Thymus (tissue), 11 donors: ENCODE results near the gene PRKN. TPM values are rescaled to one million over a fixed set of nuclear protein-coding genes. Genes with fewer than 3 reads are reported as not detected.
A peak's percentile ranks its signal among the peaks of the same experiment; 100 is the strongest.

Source experiments
- DNase-seq, 9 donors: peaks; one replicate each; pipeline ENCODE4 v3.0.0-alpha.2; 2013; ENCODE audit warnings: low spot score in 9 of 9, low read depth in 6 of 9, missing footprints in 1 of 9
- H3K27ac ChIP-seq, 2 donors: one replicate each; pipeline ENCODE4 v1.5.1; 2013; ENCODE audit warnings: control low read depth in 1 of 2, low read depth in 1 of 2, low read length in 1 of 2, mild to moderate bottlenecking in 1 of 2, moderate library complexity in 1 of 2
- H3K27me3 ChIP-seq, 2 donors: one replicate each; pipeline ENCODE4 v1.5.1; 2013; ENCODE audit warnings: low read length in 1 of 2; ENCODE audit not compliant: control insufficient read depth in 2 of 2, insufficient read depth in 1 of 2
- H3K36me3 ChIP-seq, 2 donors: one replicate each; pipeline ENCODE4 v1.5.1; 2013; ENCODE audit warnings: low read length in 1 of 2, mild to moderate bottlenecking in 1 of 2, moderate library complexity in 1 of 2; ENCODE audit not compliant: control insufficient read depth in 2 of 2, insufficient read depth in 2 of 2
- H3K4me1 ChIP-seq, 2 donors: one replicate each; pipeline ENCODE4 v1.5.1; 2013; ENCODE audit warnings: low read length in 2 of 2; ENCODE audit not compliant: control insufficient read depth in 2 of 2, insufficient read depth in 2 of 2
- H3K4me3 ChIP-seq, 2 donors: one replicate each; pipeline ENCODE4 v1.5.1; 2013; ENCODE audit warnings: low read length in 2 of 2, control low read depth in 1 of 2, mild to moderate bottlenecking in 1 of 2
- H3K9me3 ChIP-seq, 2 donors: one replicate each; pipeline ENCODE4 v1.5.1; 2013; ENCODE audit warnings: low read length in 1 of 2, mild to moderate bottlenecking in 1 of 2; ENCODE audit not compliant: control insufficient read depth in 2 of 2, insufficient read depth in 1 of 2
- WGBS: extraction: QIAGEN DNeasy Blood & Tissue Kit; methylation state at CpG from one replicate; pipeline ENCODE4 v1.1.7; 2013; 5-methylcytosine and 5-hydroxymethylcytosine counted together
- polyA plus RNA-seq: library from polyadenylated mRNA; stranded (reverse); fragments of 200-250 nt; gene quantifications from one replicate; pipeline ENCODE4 v1.2.3, GENCODE V29; 2013
- total RNA-seq: library from RNA; stranded (reverse); fragments of 120-200 nt; gene quantifications from one replicate; pipeline ENCODE4 v1.2.4, GENCODE V29; 2013
- donor health status: healthy.

PRKN gene
- total and polyA plus RNA-seq, 2 donors, result 0.48 to 0.71 TPM

DNA sequence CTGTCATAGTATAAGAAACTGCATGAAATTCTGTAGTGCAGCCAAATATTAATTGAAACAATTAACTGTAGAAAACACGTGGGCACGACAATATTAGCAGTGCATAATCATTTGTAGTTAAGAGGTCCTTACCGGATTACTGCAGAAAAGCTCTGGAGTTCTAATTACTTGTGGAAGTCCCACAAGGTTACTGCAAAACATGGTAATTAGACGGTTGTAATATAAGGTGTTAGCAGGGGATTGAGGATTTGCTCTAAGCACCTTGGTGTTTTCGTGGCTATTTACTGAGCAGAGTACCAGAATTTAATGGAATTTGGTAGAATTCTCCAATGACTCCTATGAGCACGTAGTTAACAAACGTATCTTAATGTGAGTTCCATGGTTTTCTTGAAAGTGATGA lies 980.1 kb downstream of the PRKN start:
- WGBS, result 95% methylated on average over 7 of the region's 7 CpGs
- no peak overlapping the region for H3K27ac ChIP-seq
- H3K4me1 ChIP-seq, result no peaks in the 10 kb centered on the region
- no peaks in the 10 kb centered on the region for H3K27me3 ChIP-seq
- H3K9me3 ChIP-seq, result no peaks in the 10 kb centered on the region
- no peaks in the 10 kb centered on the region for H3K36me3 ChIP-seq
- no peak for DNase-seq
- H3K4me3 ChIP-seq, result no peak overlapping the region

DNA sequence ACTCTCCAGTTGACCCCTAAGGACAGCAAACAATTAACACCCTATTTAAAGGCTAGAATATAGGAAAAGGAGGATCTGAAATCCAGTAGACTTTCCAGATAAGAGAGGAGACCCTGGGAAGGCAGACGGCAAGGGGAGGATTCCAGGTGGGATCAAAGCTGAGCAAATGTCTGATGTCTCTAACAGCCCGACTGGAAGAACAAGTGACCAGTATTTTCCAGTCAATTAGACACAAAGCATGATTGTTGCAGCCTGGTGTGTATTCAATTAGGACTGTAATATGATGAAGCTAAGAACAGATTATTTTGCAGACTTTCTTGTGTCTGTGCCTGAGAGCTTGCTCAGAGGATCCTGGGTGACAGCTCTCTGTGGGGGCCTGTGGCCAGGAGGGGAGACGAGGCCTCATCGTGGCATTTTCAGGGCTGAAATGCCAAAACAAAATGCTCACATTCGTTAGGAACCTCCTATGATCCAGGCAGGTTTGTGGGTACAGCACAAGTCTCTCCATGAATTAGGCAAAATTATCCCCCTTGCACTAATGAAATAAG lies 981.9 kb downstream of the PRKN start:
- no peak for DNase-seq
- WGBS, result 86% methylated on average over 5 of the region's 5 CpGs
- Histone ChIP-seq H3K27ac (no peak overlapping the region), H3K36me3 (no peaks in the 10 kb centered on the region), H3K27me3 (no peaks in the 10 kb centered on the region), H3K4me3 (no peak overlapping the region), H3K4me1 (no peaks in the 10 kb centered on the region), H3K9me3 (no peaks in the 10 kb centered on the region)

DNA sequence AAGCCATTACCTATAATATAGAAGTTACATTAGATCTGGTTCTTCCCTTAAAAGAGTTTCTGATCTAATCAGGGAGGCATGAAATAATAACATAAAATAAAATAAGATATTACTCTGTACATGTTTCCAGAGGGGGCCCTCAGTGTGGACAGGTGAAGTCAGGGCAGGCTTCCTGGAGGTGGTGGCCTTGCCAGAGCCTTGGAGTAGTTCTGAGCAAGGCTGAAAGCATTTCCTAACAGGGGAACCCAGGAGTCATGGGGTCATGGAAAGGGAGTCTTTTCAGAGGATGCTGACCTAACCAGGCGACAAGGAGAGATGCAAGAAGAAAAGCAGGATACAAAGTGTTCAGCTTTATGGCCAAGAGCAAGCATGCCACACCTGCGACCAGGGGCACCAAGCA lies 982.4 kb downstream of the PRKN start:
- H3K36me3 ChIP-seq, result no peaks in the 10 kb centered on the region
- no peak for DNase-seq
- H3K4me3 ChIP-seq, result no peak overlapping the region
- H3K9me3 ChIP-seq, result no peaks in the 10 kb centered on the region
- H3K4me1 ChIP-seq, result no peaks in the 10 kb centered on the region
- 94% methylated on average over 2 of the region's 2 CpGs for WGBS
- H3K27me3 ChIP-seq, result no peaks in the 10 kb centered on the region
- no peak overlapping the region for H3K27ac ChIP-seq

DNA sequence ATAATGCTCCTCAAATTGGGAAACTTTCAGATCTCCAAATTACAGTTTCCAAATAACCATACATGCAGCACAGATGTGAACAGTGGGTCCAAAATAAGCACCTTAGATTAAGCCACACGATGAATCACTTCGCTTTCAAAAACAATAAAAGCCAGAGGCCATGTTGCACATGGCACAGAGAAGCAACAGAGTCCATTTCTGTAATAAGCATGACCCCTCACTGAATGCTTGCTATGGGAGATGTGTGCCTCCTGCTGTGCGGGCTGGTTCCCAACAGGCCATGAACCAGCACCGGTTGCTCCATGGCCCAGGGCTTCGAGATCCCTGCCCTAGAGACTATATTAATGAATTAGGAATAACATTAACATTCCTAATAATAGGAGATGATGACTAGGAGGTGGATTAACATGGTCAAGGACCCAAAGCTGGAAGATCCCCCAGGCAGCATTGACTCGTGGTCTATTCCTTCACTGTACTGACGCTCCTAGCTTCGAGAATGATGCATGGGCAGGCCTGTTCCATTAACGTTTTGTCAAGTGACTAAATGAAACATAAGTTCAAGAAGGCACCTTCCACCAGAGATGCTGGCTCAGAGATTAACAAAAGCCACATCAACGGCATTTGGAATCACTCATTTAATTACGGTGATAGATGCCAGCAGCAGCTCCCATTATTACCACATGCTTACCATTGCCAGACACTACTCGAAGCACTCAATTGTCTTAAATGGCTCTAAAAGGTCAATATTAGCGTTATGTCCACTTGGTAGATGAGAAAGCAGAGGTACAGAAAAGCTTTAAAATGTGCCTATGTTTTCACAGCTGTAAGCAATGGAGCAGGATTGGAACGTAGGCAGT lies 983.1 kb downstream of the PRKN start:
- 93% methylated on average over 14 of the region's 14 CpGs for WGBS
- Histone ChIP-seq H3K27me3 (no peaks in the 10 kb centered on the region), H3K36me3 (no peaks in the 10 kb centered on the region), H3K27ac (no peak overlapping the region), H3K4me3 (no peak overlapping the region), H3K4me1 (no peaks in the 10 kb centered on the region), H3K9me3 (no peaks in the 10 kb centered on the region)
- DNase-seq, result no peak

DNA sequence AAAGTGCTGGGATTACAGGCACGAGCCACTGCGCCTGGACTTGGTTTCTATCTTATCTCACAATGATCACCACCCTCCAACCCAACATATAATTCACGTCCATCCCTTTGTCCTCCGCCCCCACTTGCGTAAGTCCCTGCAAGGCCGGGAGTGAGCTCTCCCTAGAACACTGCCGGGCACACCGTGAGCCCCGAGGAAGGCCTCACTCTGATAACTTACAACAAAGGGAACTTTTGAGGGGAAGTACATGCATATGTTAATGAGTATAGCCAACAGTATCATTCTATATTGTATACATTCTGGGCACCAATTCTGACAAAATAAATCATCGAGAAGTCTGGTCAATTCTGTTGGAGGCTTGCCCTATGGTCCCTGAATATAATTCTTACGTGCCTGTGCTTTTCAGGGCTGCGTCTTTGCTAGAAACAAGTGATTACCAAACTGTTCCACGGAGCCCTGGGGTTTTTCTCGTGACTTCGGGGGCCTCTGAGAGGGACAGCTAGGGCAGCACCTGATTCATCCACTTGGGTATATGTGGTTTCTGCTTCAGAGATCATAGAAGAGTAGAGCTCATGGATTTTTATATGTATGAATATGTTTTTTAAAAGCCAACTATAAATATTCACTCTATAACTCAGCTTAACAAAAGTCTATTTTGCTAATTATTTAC lies 983.9 kb downstream of the PRKN start:
- H3K27me3 ChIP-seq, result no peaks in the 10 kb centered on the region
- no peaks in the 10 kb centered on the region for H3K4me1 ChIP-seq
- H3K36me3 ChIP-seq, result no peaks in the 10 kb centered on the region
- H3K27ac ChIP-seq, result no peak overlapping the region
- DNase-seq, result no peak
- H3K4me3 ChIP-seq, result no peak overlapping the region
- H3K9me3 ChIP-seq, result no peaks in the 10 kb centered on the region
- 98% methylated on average over 15 of the region's 15 CpGs for WGBS

DNA sequence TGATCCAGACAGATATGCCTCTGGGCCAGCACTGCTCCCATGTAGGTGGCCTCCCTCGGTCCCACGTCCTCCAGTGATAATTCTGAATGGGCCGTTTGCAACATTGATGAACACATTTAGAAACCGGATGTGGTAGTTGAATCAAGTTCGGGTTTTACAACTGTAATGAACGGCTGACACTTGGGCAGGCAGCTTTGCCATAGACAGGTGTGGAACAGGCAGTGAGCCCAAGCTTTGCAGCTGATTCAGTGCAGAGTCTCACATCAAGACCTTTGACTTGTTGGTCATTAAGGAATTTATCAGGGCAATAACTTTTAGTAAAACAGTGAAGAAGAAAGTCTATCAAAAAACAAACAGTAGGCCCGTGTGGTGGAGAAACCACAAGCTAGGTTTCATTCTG lies 987.1 kb downstream of the PRKN start:
- Histone ChIP-seq H3K36me3 (no peaks in the 10 kb centered on the region), H3K27me3 (no peaks in the 10 kb centered on the region), H3K9me3 (no peaks in the 10 kb centered on the region), H3K4me3 (no peak overlapping the region), H3K4me1 (peaks cover 0 to 4% of the 10 kb centered on the region in 2 donors), H3K27ac (no peak overlapping the region)
- 94% methylated on average over 7 of the region's 7 CpGs for WGBS
- DNase-seq, result no peak

DNA sequence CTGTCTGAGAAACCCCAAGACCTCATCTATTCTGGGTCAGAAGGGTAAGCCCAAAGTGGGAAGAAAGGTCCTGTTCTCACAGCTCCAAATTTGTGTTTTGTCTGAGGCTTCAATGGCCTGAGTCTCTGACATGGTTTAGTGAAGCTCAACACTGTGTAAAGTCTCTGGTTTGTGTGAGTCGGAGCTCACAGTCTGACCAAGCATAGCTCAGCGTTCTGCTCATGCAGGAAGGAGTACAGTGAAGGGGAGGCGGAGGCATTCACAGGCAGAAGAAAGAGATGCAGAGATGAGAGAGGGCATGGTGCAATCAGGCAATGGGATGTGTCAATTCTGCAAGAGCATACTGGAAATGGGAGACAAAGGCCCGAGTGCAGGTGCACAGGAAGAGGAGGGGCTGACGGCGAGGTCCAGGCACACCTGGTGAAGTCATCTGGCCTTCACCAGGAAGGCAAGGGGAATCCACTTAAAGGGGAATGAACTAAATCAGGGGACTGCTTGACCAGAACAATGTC lies 990.7 kb downstream of the PRKN start:
- peaks cover 0 to 4% of the 10 kb centered on the region in 2 donors for H3K4me1 ChIP-seq
- H3K4me3 ChIP-seq, result no peak overlapping the region
- H3K36me3 ChIP-seq, result no peaks in the 10 kb centered on the region
- 70% methylated on average over 6 of the region's 6 CpGs for WGBS
- peak in 1 of 9 donors; percentile 7 for DNase-seq
- no peaks in the 10 kb centered on the region for H3K27me3 ChIP-seq
- H3K27ac ChIP-seq, result no peak overlapping the region
- no peaks in the 10 kb centered on the region for H3K9me3 ChIP-seq

DNA sequence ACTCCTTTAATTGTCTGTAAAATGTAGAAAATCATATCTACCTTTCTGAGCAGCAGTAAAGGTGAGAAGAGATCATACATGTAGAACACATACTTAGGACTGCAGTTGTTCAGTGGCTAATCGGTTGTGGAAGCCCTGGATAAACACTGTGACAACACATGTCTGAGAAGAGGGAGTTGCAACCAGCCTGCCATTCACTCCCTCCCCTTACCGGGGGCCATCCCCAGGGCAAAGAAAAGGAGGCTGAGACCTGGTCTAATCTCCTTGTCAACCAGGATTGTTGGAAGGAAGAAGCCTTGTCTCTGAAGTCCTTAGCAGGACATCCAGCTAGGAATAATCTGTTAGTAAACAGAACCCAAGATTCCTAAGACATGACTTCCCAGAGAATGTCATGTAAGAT lies 991.2 kb downstream of the PRKN start:
- no peak overlapping the region for H3K27ac ChIP-seq
- H3K36me3 ChIP-seq, result no peaks in the 10 kb centered on the region
- no peaks in the 10 kb centered on the region for H3K9me3 ChIP-seq
- no peak for DNase-seq
- H3K4me3 ChIP-seq, result no peak overlapping the region
- WGBS, result 44% methylated on average over 2 of the region's 2 CpGs
- H3K27me3 ChIP-seq, result no peaks in the 10 kb centered on the region
- peaks cover 0 to 4% of the 10 kb centered on the region in 2 donors for H3K4me1 ChIP-seq

DNA sequence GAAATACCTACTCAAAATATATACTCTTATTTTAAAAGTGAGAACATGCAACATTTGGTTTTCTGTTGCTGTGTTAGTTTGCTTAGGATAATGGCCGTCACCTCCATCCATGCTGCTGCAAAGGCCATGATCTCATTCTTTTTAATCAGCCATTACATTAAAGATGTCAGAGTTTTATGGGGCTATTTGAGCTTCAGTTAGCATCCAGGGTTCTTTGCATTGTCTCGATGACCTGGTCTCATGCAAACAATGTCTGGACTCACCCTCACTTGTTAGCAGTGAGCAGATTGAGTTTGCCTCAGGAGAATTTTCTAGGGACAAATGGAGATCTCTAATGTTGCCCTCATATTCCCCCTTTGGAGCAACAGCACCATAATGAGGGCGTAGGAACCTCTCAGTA lies 995.0 kb downstream of the PRKN start:
- no peak overlapping the region for H3K4me3 ChIP-seq
- no peaks in the 10 kb centered on the region for H3K9me3 ChIP-seq
- H3K27ac ChIP-seq, result no peak overlapping the region
- H3K36me3 ChIP-seq, result no peaks in the 10 kb centered on the region
- 94% methylated on average over 3 of the region's 3 CpGs for WGBS
- no peak for DNase-seq
- H3K27me3 ChIP-seq, result no peaks in the 10 kb centered on the region
- H3K4me1 ChIP-seq, result peaks cover 0 to 4% of the 10 kb centered on the region in 2 donors
